ENCODE measurements around the gene PLEKHM3. TPM values are rescaled to one million over a fixed set of nuclear protein-coding genes. Genes with fewer than 3 reads are reported as not detected.

PLEKHM3 gene
- total RNA-seq, 4 donors from 2014 or later = 5.6 to 8.8 (median 6.8) TPM

DNA sequence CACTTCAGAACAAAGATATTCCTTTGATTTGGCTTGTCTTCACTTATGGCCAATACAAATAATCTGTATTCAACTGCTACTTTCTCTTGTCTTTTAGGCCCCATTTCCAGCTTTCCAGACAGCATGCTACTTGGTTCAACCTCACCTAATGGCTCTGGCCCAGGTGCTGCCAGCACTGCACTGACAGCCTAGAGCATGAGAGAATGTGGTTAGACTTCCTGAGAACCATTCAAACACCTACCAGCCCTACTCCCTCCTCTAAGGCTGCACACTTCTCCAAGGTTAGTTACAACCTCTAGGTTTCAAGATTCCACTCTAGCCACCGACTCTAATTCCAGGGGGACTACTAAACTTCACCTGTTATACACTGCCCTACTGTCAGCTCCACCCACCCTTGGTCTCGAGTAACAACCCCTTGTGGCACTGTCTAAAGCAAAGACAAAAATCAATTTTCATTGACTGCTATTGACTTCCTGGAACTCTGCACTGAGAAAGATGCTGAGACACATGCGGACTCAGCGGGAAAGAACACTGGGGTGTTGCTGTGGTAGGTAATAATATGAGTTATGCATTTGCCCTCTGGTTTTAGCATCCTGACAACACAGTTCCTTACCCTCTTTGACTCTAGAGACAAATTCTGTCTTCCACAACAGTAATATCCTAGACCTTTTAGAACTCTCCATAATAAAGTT, 38.2 kb downstream of the PLEKHM3 start:
- Histone ChIP-seq H3K4me3 (no peak overlapping the region), H3K9me3 (no peaks in the 10 kb centered on the region), H3K27ac (no peak overlapping the region), H3K36me3 (no peaks in the 10 kb centered on the region), H3K27me3 (no peaks in the 10 kb centered on the region), H3K4me1 (peaks cover 0 to 7% of the 10 kb centered on the region in 2 donors)
- in situ Hi-C loops (cut with MboI; ENCODE audit: low sequenced_read_pairs in 4 of 4) = no loop called here
- intact Hi-C loops (cut with DNase I; ENCODE audit: low total_unique reads) = no loop called here
- ATAC-seq (no peak), DNase-seq (no peak)
- TF ChIP-seq POLR2A (IDR thresholded peaks at IDR 0.05) = no peak
- TF ChIP-seq, protein P1, sequence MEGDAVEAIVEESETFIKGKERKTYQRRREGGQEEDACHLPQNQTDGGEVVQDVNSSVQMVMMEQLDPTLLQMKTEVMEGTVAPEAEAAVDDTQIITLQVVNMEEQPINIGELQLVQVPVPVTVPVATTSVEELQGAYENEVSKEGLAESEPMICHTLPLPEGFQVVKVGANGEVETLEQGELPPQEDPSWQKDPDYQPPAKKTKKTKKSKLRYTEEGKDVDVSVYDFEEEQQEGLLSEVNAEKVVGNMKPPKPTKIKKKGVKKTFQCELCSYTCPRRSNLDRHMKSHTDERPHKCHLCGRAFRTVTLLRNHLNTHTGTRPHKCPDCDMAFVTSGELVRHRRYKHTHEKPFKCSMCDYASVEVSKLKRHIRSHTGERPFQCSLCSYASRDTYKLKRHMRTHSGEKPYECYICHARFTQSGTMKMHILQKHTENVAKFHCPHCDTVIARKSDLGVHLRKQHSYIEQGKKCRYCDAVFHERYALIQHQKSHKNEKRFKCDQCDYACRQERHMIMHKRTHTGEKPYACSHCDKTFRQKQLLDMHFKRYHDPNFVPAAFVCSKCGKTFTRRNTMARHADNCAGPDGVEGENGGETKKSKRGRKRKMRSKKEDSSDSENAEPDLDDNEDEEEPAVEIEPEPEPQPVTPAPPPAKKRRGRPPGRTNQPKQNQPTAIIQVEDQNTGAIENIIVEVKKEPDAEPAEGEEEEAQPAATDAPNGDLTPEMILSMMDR (IDR thresholded peaks at IDR 0.05 in 4 of 5, conservative IDR thresholded peaks at IDR 0.05 in 1 of 5) = no peak

DNA sequence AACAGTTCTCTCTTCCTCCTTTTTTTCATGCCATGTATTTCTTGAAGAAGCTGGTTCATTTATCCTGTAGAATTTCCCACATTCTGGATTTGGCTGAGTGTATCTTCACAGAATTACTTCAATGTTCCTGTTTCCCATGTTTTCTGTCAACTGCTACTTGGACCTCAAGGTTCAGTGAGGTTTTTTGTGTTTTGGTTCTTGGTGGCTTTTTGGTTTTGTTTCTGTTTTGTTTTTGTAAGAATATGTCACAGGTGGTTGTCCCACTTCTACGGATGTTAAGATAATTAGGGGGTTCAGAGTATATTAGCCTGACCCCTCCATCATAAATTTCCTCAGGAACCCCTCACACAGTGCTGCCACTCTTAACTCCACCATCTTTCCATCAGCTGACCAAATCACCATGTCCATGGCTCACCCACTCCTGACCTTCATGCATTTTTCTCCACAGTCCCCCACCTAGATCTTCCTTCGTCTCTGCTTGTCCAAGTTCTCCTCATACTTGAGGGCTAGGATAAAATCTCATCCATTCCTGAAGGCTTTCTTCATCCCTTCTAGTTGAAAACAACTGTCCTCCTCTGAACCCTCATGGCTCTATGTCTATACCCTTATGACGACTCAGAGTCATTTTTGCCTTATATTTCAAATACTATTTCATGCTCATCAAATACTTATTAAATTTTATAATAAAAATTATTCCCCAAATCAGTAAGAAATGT, 40.4 kb downstream of the PLEKHM3 start:
- Histone ChIP-seq H3K4me3 (no peak overlapping the region), H3K4me1 (no peaks in the 10 kb centered on the region), H3K9me3 (no peaks in the 10 kb centered on the region), H3K27me3 (no peaks in the 10 kb centered on the region), H3K27ac (no peak overlapping the region), H3K36me3 (no peaks in the 10 kb centered on the region)
- ATAC-seq = no peak
- no peak for DNase-seq
- intact Hi-C loops (cut with DNase I; ENCODE audit: low total_unique reads) (no loop called here), in situ Hi-C loops (cut with MboI; ENCODE audit: low sequenced_read_pairs in 4 of 4) (no loop called here)
- TF ChIP-seq, protein P1 (IDR thresholded peaks at IDR 0.05 in 4 of 5, conservative IDR thresholded peaks at IDR 0.05 in 1 of 5) = no peak
- TF ChIP-seq POLR2A (IDR thresholded peaks at IDR 0.05) = no peak

DNA sequence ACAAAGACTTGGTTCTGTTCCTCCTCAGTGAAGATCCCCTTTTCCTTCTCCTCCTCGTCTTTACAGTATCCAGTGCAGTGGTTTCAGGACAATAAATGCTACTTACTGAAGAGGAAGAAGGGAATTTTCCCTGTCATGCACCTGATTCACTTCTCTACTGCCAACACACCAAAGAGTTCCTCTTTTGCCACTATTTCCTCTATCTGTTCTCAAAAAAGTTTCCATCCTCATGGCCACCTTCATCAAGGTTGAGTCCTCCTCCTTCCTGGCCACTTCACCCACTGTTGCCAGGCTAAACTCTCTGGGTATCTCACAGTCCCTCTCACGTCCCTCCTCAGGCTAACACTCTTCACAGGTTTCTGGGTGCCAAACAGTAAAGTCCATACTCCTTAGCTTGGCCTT, 41.7 kb downstream of the PLEKHM3 start:
- DNase-seq (no peak), ATAC-seq (no peak)
- TF ChIP-seq, protein P1 (IDR thresholded peaks at IDR 0.05 in 4 of 5, conservative IDR thresholded peaks at IDR 0.05 in 1 of 5) = no peak
- no peak for TF ChIP-seq POLR2A (IDR thresholded peaks at IDR 0.05)
- in situ Hi-C loops (cut with MboI; ENCODE audit: low sequenced_read_pairs in 4 of 4) = no loop called here
- Histone ChIP-seq H3K36me3 (no peaks in the 10 kb centered on the region), H3K27me3 (no peaks in the 10 kb centered on the region), H3K27ac (no peak overlapping the region), H3K9me3 (no peaks in the 10 kb centered on the region), H3K4me3 (no peak overlapping the region), H3K4me1 (no peaks in the 10 kb centered on the region)
- intact Hi-C loops (cut with DNase I; ENCODE audit: low total_unique reads) = no loop called here

DNA sequence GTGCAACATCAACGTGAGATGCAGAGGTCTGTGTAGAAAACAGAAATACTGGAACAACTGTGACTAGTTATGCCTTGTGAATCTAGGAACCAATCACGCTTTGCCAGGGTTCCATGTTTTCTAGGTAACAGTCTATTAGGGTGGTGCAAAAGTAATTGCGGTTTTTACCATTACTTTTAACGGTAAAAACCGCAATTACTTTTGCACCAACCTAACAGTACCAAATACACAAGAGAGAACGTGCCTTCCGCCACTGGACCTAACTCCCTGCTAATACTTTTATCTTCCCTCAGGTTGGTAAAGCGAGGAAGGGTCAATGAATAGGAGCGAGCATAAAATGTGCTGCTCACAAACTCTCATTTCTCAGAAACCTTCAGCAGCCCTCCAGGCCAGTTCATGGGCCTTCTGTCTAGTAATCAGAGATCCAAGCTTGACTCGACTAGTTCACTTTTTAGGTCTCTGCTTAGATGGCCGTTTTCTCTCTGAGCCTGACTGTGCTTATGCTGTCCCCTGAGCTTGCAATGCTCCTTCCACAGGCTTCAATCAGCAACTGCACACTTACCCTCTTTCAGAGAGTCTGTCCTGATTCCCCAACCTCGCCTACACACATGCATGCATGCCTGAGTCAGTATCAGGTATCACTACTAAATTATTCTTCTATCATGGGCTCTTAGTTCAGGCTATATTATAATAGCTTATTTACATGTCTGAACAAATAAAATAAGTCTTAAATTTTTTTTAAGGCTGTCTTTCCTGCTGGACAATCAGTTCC, 47.0 kb downstream of the PLEKHM3 start:
- intact Hi-C loops (cut with DNase I; ENCODE audit: low total_unique reads) (no loop called here), in situ Hi-C loops (cut with MboI; ENCODE audit: low sequenced_read_pairs in 4 of 4) (no loop called here)
- no peaks in the 10 kb centered on the region for H3K4me1 ChIP-seq
- DNase-seq (no peak), ATAC-seq (no peak)
- H3K27ac ChIP-seq = no peak overlapping the region
- H3K9me3 ChIP-seq = no peaks in the 10 kb centered on the region
- H3K36me3 ChIP-seq = peaks cover 0 to 12% of the 10 kb centered on the region in 2 donors
- no peak for TF ChIP-seq POLR2A (IDR thresholded peaks at IDR 0.05)
- TF ChIP-seq, protein P1 (IDR thresholded peaks at IDR 0.05 in 4 of 5, conservative IDR thresholded peaks at IDR 0.05 in 1 of 5) = no peak
- no peak overlapping the region for H3K4me3 ChIP-seq
- H3K27me3 ChIP-seq = no peaks in the 10 kb centered on the region

All from gastrocnemius medialis (tissue), 4 donors.